Liver (tissue), 9 donors: ENCODE data around the gene UPK3A. TPM values are rescaled to one million over a fixed set of nuclear protein-coding genes. Genes with fewer than 3 reads are reported as not detected.

Experiments
- DNase-seq: peaks from one replicate; pipeline ENCODE4 v3.0.0-alpha.2; 2017; ENCODE audit warnings: low spot score
- H3K27ac ChIP-seq, 2 donors: one replicate each; pipeline ENCODE4 v1.7.0; 2013; ENCODE audit warnings: inconsistent platforms in 2 of 2, low read length in 2 of 2, control low read depth in 1 of 2, low read depth in 1 of 2, mild to moderate bottlenecking in 1 of 2
- H3K27me3 ChIP-seq, 4 donors: one replicate each; pipeline versions ENCODE4 v1.6.1 to v1.7.0; 2013; ENCODE audit warnings: low read length in 3 of 4, inconsistent platforms in 1 of 4, mild to moderate bottlenecking in 1 of 4, moderate library complexity in 1 of 4; ENCODE audit not compliant: control insufficient read depth in 4 of 4, insufficient read depth in 4 of 4
- H3K36me3 ChIP-seq, 4 donors: one replicate each; pipeline versions ENCODE4 v1.6.1 to v1.7.0; 2013; ENCODE audit warnings: low read length in 3 of 4, mild to moderate bottlenecking in 3 of 4, low read depth in 1 of 4, moderate library complexity in 1 of 4; ENCODE audit not compliant: control insufficient read depth in 4 of 4, insufficient read depth in 3 of 4
- H3K4me1 ChIP-seq, 4 donors: one replicate each; pipeline versions ENCODE4 v1.6.1 to v1.7.0; 2013; ENCODE audit warnings: low read length in 3 of 4, mild to moderate bottlenecking in 3 of 4, moderate library complexity in 1 of 4; ENCODE audit not compliant: control insufficient read depth in 4 of 4, insufficient read depth in 4 of 4
- H3K4me3 ChIP-seq, 3 donors: one replicate each; pipeline versions ENCODE4 v1.6.1 to v1.7.0; 2013; ENCODE audit warnings: low read length in 3 of 3, control low read depth in 1 of 3, low read depth in 1 of 3, mild to moderate bottlenecking in 1 of 3
- H3K9ac ChIP-seq, 2 donors: one replicate each; pipeline ENCODE4 v1.7.0; 2013; ENCODE audit warnings: low read length in 2 of 2, mild to moderate bottlenecking in 2 of 2, moderate library complexity in 2 of 2, control low read depth in 1 of 2, low read depth in 1 of 2
- H3K9me3 ChIP-seq, 4 donors: one replicate each; pipeline versions ENCODE4 v1.6.1 to v1.7.0; 2013; ENCODE audit warnings: low read length in 3 of 4; ENCODE audit not compliant: control insufficient read depth in 4 of 4
- CTCF ChIP-seq: fragments of 150-350 bp; IDR thresholded peaks from 2 replicates; pipeline ENCODE4 v1.5.1; 2017; ENCODE audit warnings: improper control_type of control experiment, low read depth, low read length; ENCODE audit not compliant: missing input control
- EGR1 ChIP-seq, 2 donors: IDR thresholded peaks; 2 replicates each; pipeline ENCODE4 v1.6.1; 2016 to 2018; ENCODE audit warnings: antibody characterized with exemption in 2 of 2, low read depth in 2 of 2
- FOXA1 ChIP-seq: IDR thresholded peaks from 2 replicates; pipeline ENCODE4 v1.6.1; 2016; ENCODE audit warnings: antibody characterized with exemption
- GABPA ChIP-seq, 2 donors: IDR thresholded peaks in 1 of 2; conservative IDR thresholded peaks in 1 of 2; 2 replicates each; pipeline ENCODE4 v1.6.1; 2016; ENCODE audit warnings: antibody characterized with exemption in 2 of 2, mild to moderate bottlenecking in 1 of 2, moderate library complexity in 1 of 2
- HNF4A ChIP-seq, 2 donors: conservative IDR thresholded peaks; 2 replicates each; pipeline ENCODE4 v1.6.1; 2016; ENCODE audit warnings: antibody characterized with exemption in 2 of 2, mild to moderate bottlenecking in 2 of 2
- MAX ChIP-seq: IDR thresholded peaks from 2 replicates; pipeline ENCODE4 v1.6.1; 2016; ENCODE audit warnings: antibody characterized with exemption
- RAD21 ChIP-seq, 2 donors: IDR thresholded peaks; 2 replicates each; pipeline ENCODE4 v1.6.1; 2016; ENCODE audit warnings: antibody characterized with exemption in 2 of 2, mild to moderate bottlenecking in 2 of 2
- RXRA ChIP-seq, 2 donors: IDR thresholded peaks; 2 replicates each; pipeline ENCODE4 v1.6.1; 2017 to 2018; ENCODE audit warnings: antibody characterized with exemption in 2 of 2, mild to moderate bottlenecking in 1 of 2
- SP1 ChIP-seq: IDR thresholded peaks from 2 replicates; pipeline ENCODE4 v1.6.1; 2018; ENCODE audit warnings: antibody characterized with exemption, mild to moderate bottlenecking
- WGBS: extraction: QIAGEN DNeasy Blood & Tissue Kit; methylation state at CpG from one replicate; pipeline ENCODE4 v1.1.7; 2013; 5-methylcytosine and 5-hydroxymethylcytosine counted together
- polyA plus RNA-seq, 2 donors: library from polyadenylated mRNA; stranded (reverse) in 1 of 2; unstranded in 1 of 2; fragments of 200-250 nt in 1 of 2; fragments of >200 nt in 1 of 2; fragmentation: Nextera tagmentation in 1 of 2; extraction: Ambion mirVana in 1 of 2; gene quantifications; one replicate each; pipeline versions ENCODE4 v1.2.1 to v1.2.3, GENCODE V29; 2013 to 2015
- total RNA-seq, 2 donors: library from RNA; depleted of rRNA; stranded (reverse); fragments of >200 nt; gene quantifications; one replicate each; pipeline ENCODE4 v1.2.3, GENCODE V29; 2014
- TF ChIP-seq, protein P1 (sequence below): IDR thresholded peaks from 2 replicates; pipeline ENCODE4 v1.6.1; 2016; ENCODE audit warnings: antibody characterized with exemption, mild to moderate bottlenecking
- TF ChIP-seq, protein P2 (sequence below): IDR thresholded peaks from 2 replicates; pipeline ENCODE4 v1.6.1; 2016; ENCODE audit warnings: antibody characterized with exemption
- donor health status: healthy.
- donor health status: healthy.
- donor health status: healthy.
- donor health status: healthy.
- donor health status: healthy.

UPK3A gene
- total and polyA plus RNA-seq, 4 donors: 0.42 TPM; not detected in 3

DNA sequence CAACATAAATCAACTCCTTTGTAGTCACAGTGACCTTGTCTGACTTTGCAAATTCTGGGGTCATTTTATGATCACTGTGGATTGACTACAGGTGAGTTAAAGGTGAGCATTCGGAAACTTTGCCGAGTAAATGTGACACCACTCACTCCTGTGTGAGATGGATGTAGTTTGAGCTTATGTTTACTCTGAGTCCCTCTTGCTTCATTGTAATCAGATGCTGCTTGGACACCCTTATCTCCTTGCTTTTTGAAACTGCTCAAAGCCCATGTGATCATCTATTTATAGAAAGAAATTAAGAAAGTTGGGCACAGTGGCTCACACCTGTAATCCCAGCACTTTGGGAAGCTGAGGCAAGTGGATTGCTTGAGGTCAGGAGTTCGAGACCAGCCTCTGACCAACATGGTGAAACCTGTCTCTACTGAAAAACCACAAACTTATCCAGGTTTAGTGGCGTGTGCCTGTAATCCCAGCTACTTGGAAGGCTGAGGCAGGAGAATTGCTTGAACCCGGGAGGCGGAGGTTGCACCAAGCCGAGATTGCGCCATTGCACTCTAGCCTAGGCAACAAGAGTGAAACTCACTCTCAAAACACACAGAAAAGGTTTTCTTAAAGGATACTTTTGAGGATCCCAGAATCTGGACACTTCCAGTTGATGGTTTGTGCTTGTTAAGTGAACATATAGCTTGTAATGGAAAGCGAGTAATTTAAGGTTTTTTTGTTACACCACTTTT, 32.2 kb downstream of the UPK3A start:
- Histone ChIP-seq H3K27ac (peak overlapping the region in 1 of 2 donors; percentile 74), H3K4me1 (peaks cover 0 to 18% (median 5%) of the 10 kb centered on the region in 4 donors)

GRCh38 chr22:45317551-45318167, 32.9 kb downstream of the UPK3A start:
- no peak overlapping the region for H3K9ac ChIP-seq
- peak overlapping the region; percentile 34 to 74 for H3K27ac ChIP-seq
- H3K27me3 ChIP-seq: no peaks in the 10 kb centered on the region
- H3K9me3 ChIP-seq: no peaks in the 10 kb centered on the region
- H3K4me3 ChIP-seq: no peak overlapping the region
- DNase-seq: no peak
- TF ChIP-seq SP1: no peak
- no peak for TF ChIP-seq FOXA1
- no peak for TF ChIP-seq MAX
- TF ChIP-seq, protein P1, sequence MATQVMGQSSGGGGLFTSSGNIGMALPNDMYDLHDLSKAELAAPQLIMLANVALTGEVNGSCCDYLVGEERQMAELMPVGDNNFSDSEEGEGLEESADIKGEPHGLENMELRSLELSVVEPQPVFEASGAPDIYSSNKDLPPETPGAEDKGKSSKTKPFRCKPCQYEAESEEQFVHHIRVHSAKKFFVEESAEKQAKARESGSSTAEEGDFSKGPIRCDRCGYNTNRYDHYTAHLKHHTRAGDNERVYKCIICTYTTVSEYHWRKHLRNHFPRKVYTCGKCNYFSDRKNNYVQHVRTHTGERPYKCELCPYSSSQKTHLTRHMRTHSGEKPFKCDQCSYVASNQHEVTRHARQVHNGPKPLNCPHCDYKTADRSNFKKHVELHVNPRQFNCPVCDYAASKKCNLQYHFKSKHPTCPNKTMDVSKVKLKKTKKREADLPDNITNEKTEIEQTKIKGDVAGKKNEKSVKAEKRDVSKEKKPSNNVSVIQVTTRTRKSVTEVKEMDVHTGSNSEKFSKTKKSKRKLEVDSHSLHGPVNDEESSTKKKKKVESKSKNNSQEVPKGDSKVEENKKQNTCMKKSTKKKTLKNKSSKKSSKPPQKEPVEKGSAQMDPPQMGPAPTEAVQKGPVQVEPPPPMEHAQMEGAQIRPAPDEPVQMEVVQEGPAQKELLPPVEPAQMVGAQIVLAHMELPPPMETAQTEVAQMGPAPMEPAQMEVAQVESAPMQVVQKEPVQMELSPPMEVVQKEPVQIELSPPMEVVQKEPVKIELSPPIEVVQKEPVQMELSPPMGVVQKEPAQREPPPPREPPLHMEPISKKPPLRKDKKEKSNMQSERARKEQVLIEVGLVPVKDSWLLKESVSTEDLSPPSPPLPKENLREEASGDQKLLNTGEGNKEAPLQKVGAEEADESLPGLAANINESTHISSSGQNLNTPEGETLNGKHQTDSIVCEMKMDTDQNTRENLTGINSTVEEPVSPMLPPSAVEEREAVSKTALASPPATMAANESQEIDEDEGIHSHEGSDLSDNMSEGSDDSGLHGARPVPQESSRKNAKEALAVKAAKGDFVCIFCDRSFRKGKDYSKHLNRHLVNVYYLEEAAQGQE: no peak
- TF ChIP-seq GABPA (IDR thresholded peaks at IDR 0.05 in 1 of 2, conservative IDR thresholded peaks at IDR 0.05 in 1 of 2): no peak
- no peak for TF ChIP-seq EGR1 (IDR thresholded peaks at IDR 0.05; ENCODE audit: low read depth in 2 of 2)
- no peak for TF ChIP-seq HNF4A (conservative IDR thresholded peaks at IDR 0.05)
- peak; percentile 17 for TF ChIP-seq CTCF
- TF ChIP-seq RAD21 (IDR thresholded peaks at IDR 0.05): peak; percentile 7 to 29
- peaks cover 0 to 3% (median 0%) of the 10 kb centered on the region in 4 donors for H3K36me3 ChIP-seq
- WGBS: 44% methylated on average over 19 of the region's 19 CpGs
- H3K4me1 ChIP-seq: peaks cover 0 to 18% (median 5%) of the 10 kb centered on the region in 4 donors

More for the DNA sequence above, 32.2 kb downstream of the UPK3A start:
- 68% methylated on average over 9 of the region's 9 CpGs for WGBS
- no peak overlapping the region for H3K9ac ChIP-seq
- H3K36me3 ChIP-seq: no peaks in the 10 kb centered on the region
- no peak overlapping the region for H3K4me3 ChIP-seq
- H3K9me3 ChIP-seq: no peaks in the 10 kb centered on the region
- TF ChIP-seq, protein P2, sequence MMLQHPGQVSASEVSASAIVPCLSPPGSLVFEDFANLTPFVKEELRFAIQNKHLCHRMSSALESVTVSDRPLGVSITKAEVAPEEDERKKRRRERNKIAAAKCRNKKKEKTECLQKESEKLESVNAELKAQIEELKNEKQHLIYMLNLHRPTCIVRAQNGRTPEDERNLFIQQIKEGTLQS: no peak
- TF ChIP-seq HNF4A (conservative IDR thresholded peaks at IDR 0.05): peak in 1 of 2 donors; percentile 8
- peak in 1 of 2 donors; percentile 40 for TF ChIP-seq RXRA (IDR thresholded peaks at IDR 0.05)
- DNase-seq: no peak
- no peaks in the 10 kb centered on the region for H3K27me3 ChIP-seq
